Upper lobe of left lung (tissue), 4 donors: ENCODE data around the gene TBL1XR1.

Source experiments
- CTCF ChIP-seq, 6 experiments: fragments of 450-650 bp in 4 of 6; fragments of 200-600 bp in 2 of 6; sonication (generic) in 2 of 6; IDR thresholded peaks; one replicate each; pipeline ENCODE4 v1.5.1; 2016 to 2019; ENCODE audit warnings: antibody characterized with exemption in 6 of 6
- POLR2A ChIP-seq, 4 donors: fragments of 450-650 bp; IDR thresholded peaks; one replicate each; pipeline ENCODE4 v1.5.1; 2016 to 2017; ENCODE audit warnings: antibody characterized with exemption in 4 of 4, mild to moderate bottlenecking in 2 of 4
- POLR2AphosphoS5 ChIP-seq, 2 donors: sonication (generic); formaldehyde crosslinking; IDR thresholded peaks; one replicate each; pipeline ENCODE4 v1.5.1; 2017; ENCODE audit warnings: antibody characterized with exemption in 2 of 2

- TF ChIP-seq POLR2AphosphoS5 (IDR thresholded peaks at IDR 0.05), result no peak
- TF ChIP-seq POLR2A (IDR thresholded peaks at IDR 0.05), result no peak
- TF ChIP-seq CTCF (IDR thresholded peaks at IDR 0.05), result no peak
These were observed 117.6 kb downstream of the TBL1XR1 start for GRCh38 chr3:177079684-177080083.
